ENCODE data around the gene RNF212.

RNF212 gene

GRCh38 chr4:1080961-1081688 lies 32.2 kb downstream of the RNF212 start:
- H3K4me3 ChIP-seq (ENCODE audit: low read length) = no peak overlapping the region

GRCh38 chr4:1080432-1080831 lies 32.9 kb downstream of the RNF212 start:
- H3K27me3 ChIP-seq (ENCODE audit: low read depth, low read length) = peaks cover 6% of the 10 kb centered on the region; the same call in 1 of the 2 replicates
- H3K4me1 ChIP-seq (ENCODE audit: low read length) = no peaks in the 10 kb centered on the region
- H3K9ac ChIP-seq (ENCODE audit: low read length) = no peak overlapping the region
- TF ChIP-seq CTCF (IDR thresholded peaks at IDR 0.05; ENCODE audit: low read depth, low read length) (no peak), EZH2phosphoT487 (IDR thresholded peaks at IDR 0.05; ENCODE audit: low read depth) (no peak)
- no peaks in the 10 kb centered on the region for H3K9me3 ChIP-seq (ENCODE audit: insufficient read depth, low read length)
- H3K79me2 ChIP-seq (ENCODE audit: low read length) = no peaks in the 10 kb centered on the region
- no peak overlapping the region for H3K27ac ChIP-seq (ENCODE audit: low read length)
- H3K4me3 ChIP-seq (ENCODE audit: low read length) = no peak overlapping the region
- H2AFZ ChIP-seq (ENCODE audit: low read depth, low read length) = no peak overlapping the region
- no peaks in the 10 kb centered on the region for H4K20me1 ChIP-seq (ENCODE audit: insufficient read depth, low read length)
- no peak overlapping the region for H3K4me2 ChIP-seq (ENCODE audit: low read length)
- no peaks in the 10 kb centered on the region for H3K36me3 ChIP-seq (replicated peaks; ENCODE audit: low read depth, low read length)

More at GRCh38 chr4:1080961-1081688, 32.2 kb downstream of the RNF212 start:
- Histone ChIP-seq H3K9me3 (ENCODE audit: insufficient read depth, low read length) (no peaks in the 10 kb centered on the region), H2AFZ (ENCODE audit: low read depth, low read length) (no peak overlapping the region), H3K9ac (ENCODE audit: low read length) (no peak overlapping the region), H3K4me1 (ENCODE audit: low read length) (no peaks in the 10 kb centered on the region), H3K36me3 (replicated peaks; ENCODE audit: low read depth, low read length) (no peaks in the 10 kb centered on the region), H3K27ac (ENCODE audit: low read length) (no peak overlapping the region), H3K4me2 (ENCODE audit: low read length) (no peak overlapping the region), H3K27me3 (ENCODE audit: low read depth, low read length) (peaks cover 6% of the 10 kb centered on the region; the same call in 1 of the 2 replicates), H4K20me1 (ENCODE audit: insufficient read depth, low read length) (no peaks in the 10 kb centered on the region), H3K79me2 (ENCODE audit: low read length) (no peaks in the 10 kb centered on the region)
- TF ChIP-seq EZH2phosphoT487 (IDR thresholded peaks at IDR 0.05; ENCODE audit: low read depth) (no peak), CTCF (IDR thresholded peaks at IDR 0.05; ENCODE audit: low read depth, low read length) (no peak)

- peaks cover 6% of the 10 kb centered on the region; the same call in 1 of the 2 replicates for H3K27me3 ChIP-seq (ENCODE audit: low read depth, low read length)
- H3K36me3 ChIP-seq (replicated peaks; ENCODE audit: low read depth, low read length) = no peaks in the 10 kb centered on the region
- no peak overlapping the region for H2AFZ ChIP-seq (ENCODE audit: low read depth, low read length)
- H3K79me2 ChIP-seq (ENCODE audit: low read length) = no peaks in the 10 kb centered on the region
- no peak overlapping the region for H3K4me2 ChIP-seq (ENCODE audit: low read length)
- H3K27ac ChIP-seq (ENCODE audit: low read length) = no peak overlapping the region
- no peaks in the 10 kb centered on the region for H4K20me1 ChIP-seq (ENCODE audit: insufficient read depth, low read length)
- H3K9ac ChIP-seq (ENCODE audit: low read length) = no peak overlapping the region
- no peaks in the 10 kb centered on the region for H3K4me1 ChIP-seq (ENCODE audit: low read length)
- TF ChIP-seq CTCF (IDR thresholded peaks at IDR 0.05; ENCODE audit: low read depth, low read length) = no peak
- TF ChIP-seq EZH2phosphoT487 (IDR thresholded peaks at IDR 0.05; ENCODE audit: low read depth) = no peak
- no peak overlapping the region for H3K4me3 ChIP-seq (ENCODE audit: low read length)
- H3K9me3 ChIP-seq (ENCODE audit: insufficient read depth, low read length) = no peaks in the 10 kb centered on the region
Observed at GRCh38 chr4:1079711-1080265, 33.6 kb downstream of the RNF212 start.

- no peak overlapping the region for H3K27ac ChIP-seq (ENCODE audit: low read length)
- H3K4me1 ChIP-seq (ENCODE audit: low read length) = no peaks in the 10 kb centered on the region
- H2AFZ ChIP-seq (ENCODE audit: low read depth, low read length) = no peak overlapping the region
- H3K4me3 ChIP-seq (ENCODE audit: low read length) = no peak overlapping the region
- no peaks in the 10 kb centered on the region for H3K79me2 ChIP-seq (ENCODE audit: low read length)
- no peaks in the 10 kb centered on the region for H3K9me3 ChIP-seq (ENCODE audit: insufficient read depth, low read length)
- H4K20me1 ChIP-seq (ENCODE audit: insufficient read depth, low read length) = no peaks in the 10 kb centered on the region
- no peaks in the 10 kb centered on the region for H3K36me3 ChIP-seq (replicated peaks; ENCODE audit: low read depth, low read length)
- TF ChIP-seq EZH2phosphoT487 (IDR thresholded peaks at IDR 0.05; ENCODE audit: low read depth) = no peak
- TF ChIP-seq CTCF (IDR thresholded peaks at IDR 0.05; ENCODE audit: low read depth, low read length) = no peak
- peaks cover 6% of the 10 kb centered on the region; the same call in 1 of the 2 replicates for H3K27me3 ChIP-seq (ENCODE audit: low read depth, low read length)
- H3K4me2 ChIP-seq (ENCODE audit: low read length) = no peak overlapping the region
- H3K9ac ChIP-seq (ENCODE audit: low read length) = no peak overlapping the region
Observed at GRCh38 chr4:1078490-1078889, 34.9 kb downstream of the RNF212 start.

Measured in OCI-LY3 (cell line).